ENCODE measurements around the gene HDAC9.
"Not testable (repeated sequence)": the region's sequence is repeated elsewhere in the genome, so short reads cannot be mapped to it uniquely, and the experiment has no call there.

Gene HDAC9

GRCh38 chr7:18936265-18936664, 440.7 kb downstream of the HDAC9 start:
- in situ Hi-C loops (cut with MboI; ENCODE audit: low sequenced_read_pairs) = no loop called here

- in situ Hi-C loops (cut with MboI; ENCODE audit: low sequenced_read_pairs) = no loop called here
These were observed 444.4 kb downstream of the HDAC9 start for GRCh38 chr7:18939771-18940592.

GRCh38 chr7:18940593-18941134, 445.1 kb downstream of the HDAC9 start:
- in situ Hi-C loops (cut with MboI; ENCODE audit: low sequenced_read_pairs) = no loop called here

- in situ Hi-C loops (cut with MboI; ENCODE audit: low sequenced_read_pairs) = no loop called here
These were observed 445.7 kb downstream of the HDAC9 start for GRCh38 chr7:18941207-18941606.

- in situ Hi-C loops (cut with MboI; ENCODE audit: low sequenced_read_pairs) = no loop called here
These were observed 453.0 kb downstream of the HDAC9 start for GRCh38 chr7:18948521-18948920.

- in situ Hi-C loops (cut with MboI; ENCODE audit: low sequenced_read_pairs) = no loop called here
These were observed 457.3 kb downstream of the HDAC9 start for GRCh38 chr7:18952846-18953245.

- in situ Hi-C loops (cut with MboI; ENCODE audit: low sequenced_read_pairs) = no loop called here
These were observed 463.1 kb downstream of the HDAC9 start for GRCh38 chr7:18958627-18959026.

- in situ Hi-C loops (cut with MboI; ENCODE audit: low sequenced_read_pairs) = no loop called here
These were observed 465.2 kb downstream of the HDAC9 start for GRCh38 chr7:18960725-18961124.

GRCh38 chr7:18962031-18962430, 466.5 kb downstream of the HDAC9 start:
- in situ Hi-C loops (cut with MboI; ENCODE audit: low sequenced_read_pairs) = no loop called here

- in situ Hi-C loops (cut with MboI; ENCODE audit: low sequenced_read_pairs) = no loop called here
These were observed 470.1 kb downstream of the HDAC9 start for GRCh38 chr7:18965657-18966056.

- in situ Hi-C loops (cut with MboI; ENCODE audit: low sequenced_read_pairs) = not testable (repeated sequence)
These were observed 472.2 kb downstream of the HDAC9 start for GRCh38 chr7:18967755-18968154.

- in situ Hi-C loops (cut with MboI; ENCODE audit: low sequenced_read_pairs) = no loop called here
These were observed 476.3 kb downstream of the HDAC9 start for GRCh38 chr7:18971839-18972238.

- in situ Hi-C loops (cut with MboI; ENCODE audit: low sequenced_read_pairs) = no loop called here
These were observed 479.3 kb downstream of the HDAC9 start for GRCh38 chr7:18974803-18975202.

- in situ Hi-C loops (cut with MboI; ENCODE audit: low sequenced_read_pairs) = no loop called here
These were observed 479.7 kb downstream of the HDAC9 start for GRCh38 chr7:18975276-18975675.

GRCh38 chr7:18975689-18976280, 480.2 kb downstream of the HDAC9 start:
- in situ Hi-C loops (cut with MboI; ENCODE audit: low sequenced_read_pairs) = no loop called here

GRCh38 chr7:18976715-18977471, 481.3 kb downstream of the HDAC9 start:
- in situ Hi-C loops (cut with MboI; ENCODE audit: low sequenced_read_pairs) = no loop called here

GRCh38 chr7:18978108-18978495, 482.6 kb downstream of the HDAC9 start:
- in situ Hi-C loops (cut with MboI; ENCODE audit: low sequenced_read_pairs) = no loop called here

- in situ Hi-C loops (cut with MboI; ENCODE audit: low sequenced_read_pairs) = not testable (repeated sequence)
These were observed 495.2 kb downstream of the HDAC9 start for GRCh38 chr7:18990700-18991099.

GRCh38 chr7:18993933-18994668, 498.6 kb downstream of the HDAC9 start:
- in situ Hi-C loops (cut with MboI; ENCODE audit: low sequenced_read_pairs) = no loop called here

GRCh38 chr7:18995270-18995671, 499.7 kb downstream of the HDAC9 start:
- in situ Hi-C loops (cut with MboI; ENCODE audit: low sequenced_read_pairs) = no loop called here

Data from HL-60/S4 (cell line).